ENCODE data around the gene IPO11. TPM values are rescaled to one million over a fixed set of nuclear protein-coding genes. Genes with fewer than 3 reads are reported as not detected.
A peak's percentile ranks its signal among the peaks of the same experiment; 100 is the strongest.

IPO11 gene
- total RNA-seq, 1 donor from 2014 or later = 18.3 TPM

GRCh38 chr5:62575489-62575888 is 162.9 kb downstream of the IPO11 start:
- Histone ChIP-seq H3K36me3 (ENCODE audit: control insufficient read depth, insufficient read depth, low read length) (no peaks in the 10 kb centered on the region), H3K4me3 (ENCODE audit: low read depth, low read length) (no peak overlapping the region), H3K27me3 (ENCODE audit: control insufficient read depth, insufficient read depth, low read length) (no peaks in the 10 kb centered on the region)
- DNase-seq (ENCODE audit: low read depth) = no peak
- TF ChIP-seq CTCF (IDR thresholded peaks at IDR 0.05; ENCODE audit: insufficient read depth, low read length, poor library complexity, severe bottlenecking) = no peak

GRCh38 chr5:62576570-62577170 is 164.1 kb downstream of the IPO11 start:
- DNase-seq (ENCODE audit: low read depth) = no peak
- H3K36me3 ChIP-seq (ENCODE audit: control insufficient read depth, insufficient read depth, low read length) = no peaks in the 10 kb centered on the region
- no peak for TF ChIP-seq CTCF (IDR thresholded peaks at IDR 0.05; ENCODE audit: insufficient read depth, low read length, poor library complexity, severe bottlenecking)
- no peaks in the 10 kb centered on the region for H3K27me3 ChIP-seq (ENCODE audit: control insufficient read depth, insufficient read depth, low read length)
- H3K4me3 ChIP-seq (ENCODE audit: low read depth, low read length) = no peak overlapping the region

GRCh38 chr5:62577488-62577887 is 164.9 kb downstream of the IPO11 start:
- no peaks in the 10 kb centered on the region for H3K27me3 ChIP-seq (ENCODE audit: control insufficient read depth, insufficient read depth, low read length)
- DNase-seq (ENCODE audit: low read depth) = no peak
- no peak for TF ChIP-seq CTCF (IDR thresholded peaks at IDR 0.05; ENCODE audit: insufficient read depth, low read length, poor library complexity, severe bottlenecking)
- no peak overlapping the region for H3K4me3 ChIP-seq (ENCODE audit: low read depth, low read length)
- no peaks in the 10 kb centered on the region for H3K36me3 ChIP-seq (ENCODE audit: control insufficient read depth, insufficient read depth, low read length)

- Histone ChIP-seq H3K4me3 (ENCODE audit: low read depth, low read length) (no peak within 1 kb of the TSS), H3K27me3 (ENCODE audit: control insufficient read depth, insufficient read depth, low read length) (no peaks in the 10 kb centered on the region), H3K36me3 (ENCODE audit: control insufficient read depth, insufficient read depth, low read length) (no peaks in the 10 kb centered on the region)
- DNase-seq (ENCODE audit: low read depth) = peak; percentile 25
- TF ChIP-seq CTCF (IDR thresholded peaks at IDR 0.05; ENCODE audit: insufficient read depth, low read length, poor library complexity, severe bottlenecking) = no peak
Observed at GRCh38 chr5:62578540-62578939, 166.0 kb downstream of the IPO11 start, which contains the start of gene LRRC70. Gene LRRC70 (plus strand): TSS chr5:62578819. CDS start chr5:62579439, 620 bp downstream.

- TF ChIP-seq CTCF (IDR thresholded peaks at IDR 0.05; ENCODE audit: insufficient read depth, low read length, poor library complexity, severe bottlenecking) = no peak
Observed at GRCh38 chr5:62579761-62580160, 167.2 kb downstream of the IPO11 start.

More at GRCh38 chr5:62579761-62580160, 167.2 kb downstream of the IPO11 start:
- no peak for DNase-seq (ENCODE audit: low read depth)
- H3K4me3 ChIP-seq (ENCODE audit: low read depth, low read length) = no peak overlapping the region
- no peaks in the 10 kb centered on the region for H3K36me3 ChIP-seq (ENCODE audit: control insufficient read depth, insufficient read depth, low read length)
- H3K27me3 ChIP-seq (ENCODE audit: control insufficient read depth, insufficient read depth, low read length) = no peaks in the 10 kb centered on the region
